Panc1 (cell line): ENCODE measurements around the gene CLRN1. TPM values are rescaled to one million over a fixed set of nuclear protein-coding genes. Genes with fewer than 3 reads are reported as not detected.

Experiments
- ATAC-seq: fragments of 200-7000 bp; cut with Tn5 transposase; 2 replicates; pipeline ENCODE4 v1.9.1; 2020; ENCODE audit warnings: mild to moderate bottlenecking, moderate library complexity
- BruUV-seq: library from RNA; stranded (reverse); fragments of 400-500 nt; replicated peaks from 2 replicates; lab custom pipeline; 2021; lab: Mats Ljungman, UMichigan
- CTCF ChIA-PET: fragments of 300-600 bp; sonication (Branson Sonifier 250); formaldehyde crosslinking; loops from one replicate; lab custom pipeline; 2022; ENCODE audit warnings: antibody characterized with exemption; lab: Charles Lee
- POLR2A ChIA-PET: fragments of 300-600 bp; sonication (Branson Sonifier 250); formaldehyde crosslinking; loops from one replicate; lab custom pipeline; 2022; ENCODE audit warnings: antibody characterized with exemption; lab: Charles Lee
- DNase-seq: peaks from one replicate; pipeline ENCODE4 v3.0.0-alpha.2; 2010; ENCODE audit warnings: low read depth, low spot score
- H3K27ac ChIP-seq: 2 replicates; pipeline ENCODE4 v1.5.1; 2011; ENCODE audit warnings: mild to moderate bottlenecking, low read length, inconsistent platforms
- H3K27me3 ChIP-seq: fragments of 200-500 bp; sonication (Bioruptor generic); 2 replicates; pipeline ENCODE4 v1.6.0; 2014; ENCODE audit warnings: low read length, inconsistent platforms; ENCODE audit not compliant: control insufficient read depth, insufficient read depth
- H3K36me3 ChIP-seq: fragments of 200-500 bp; sonication (Bioruptor generic); 2 replicates; pipeline ENCODE4 v1.5.1; 2014; ENCODE audit warnings: inconsistent platforms, mild to moderate bottlenecking, low read length, moderate library complexity; ENCODE audit not compliant: control insufficient read depth, insufficient read depth
- H3K4me1 ChIP-seq: 2 replicates; pipeline ENCODE4 v1.5.1; 2011; ENCODE audit warnings: inconsistent platforms, mild to moderate bottlenecking, low read length, moderate library complexity; ENCODE audit not compliant: control insufficient read depth, insufficient read depth
- H3K4me3 ChIP-seq, 2 experiments: 2 replicates each; pipeline ENCODE4 v1.5.1; 2011 to 2012; ENCODE audit warnings: low read depth in 2 of 2, low read length in 2 of 2, mild to moderate bottlenecking in 2 of 2, inconsistent platforms in 1 of 2, moderate library complexity in 1 of 2
- H3K9me3 ChIP-seq: fragments of 200-500 bp; sonication (Bioruptor generic); 2 replicates; pipeline ENCODE4 v1.5.1; 2014; ENCODE audit warnings: low read depth, mild to moderate bottlenecking, inconsistent platforms, low read length, moderate library complexity; ENCODE audit not compliant: control insufficient read depth, insufficient read depth
- CTCF ChIP-seq: fragments of 450-650 bp; IDR thresholded peaks from 2 replicates; pipeline ENCODE4 v1.5.1; 2017; ENCODE audit warnings: mild to moderate bottlenecking
- POLR2AphosphoS5 ChIP-seq: IDR thresholded peaks from 2 replicates; pipeline ENCODE4 v1.6.1; 2012; ENCODE audit warnings: mild to moderate bottlenecking, low read depth, low read length, moderate library complexity
- REST ChIP-seq, 2 experiments: IDR thresholded peaks; 2 replicates each; pipeline ENCODE4 v1.6.1; 2011 to 2012; ENCODE audit warnings: low read depth in 2 of 2, control low read depth in 1 of 2, low read length in 1 of 2, mild to moderate bottlenecking in 1 of 2, moderate library complexity in 1 of 2; ENCODE audit not compliant: insufficient read depth in 1 of 2
- SIN3A ChIP-seq: IDR thresholded peaks from 2 replicates; pipeline ENCODE4 v1.6.1; 2012; ENCODE audit warnings: low read depth, mild to moderate bottlenecking, low read length, moderate library complexity, borderline replicate concordance; ENCODE audit not compliant: insufficient read depth
- TCF7L2 ChIP-seq: IDR thresholded peaks from 2 replicates; pipeline ENCODE4 v1.6.1; 2011; ENCODE audit warnings: mild to moderate bottlenecking, low read depth, low read length, inconsistent platforms
- in situ Hi-C: cut with HindIII; loops from 2 replicates; pipeline ENCODE4 v1.10.0; 2016; ENCODE audit warnings: low sequenced_read_pairs, low pct_unique_long_range_greater_than_20kb
- intact Hi-C: fragments of 100-400 bp; cut with micrococcal nuclease; formaldehyde crosslinking; loops from one replicate; pipeline ENCODE4 v1.10.0; 2022; ENCODE audit not compliant: unreplicated experiment
- total RNA-seq: library from RNA; stranded (reverse); gene quantifications from one replicate; pipeline ENCODE4 v1.2.1, GENCODE V29; 2021; ENCODE audit not compliant: unreplicated experiment

The CLRN1 gene
- total RNA-seq, 1 experiment from 2014 or later: not detected

GRCh38 chr3:150996731-150997130 lies 24.2 kb upstream of the CLRN1 start:
- no peak overlapping the region for H3K27ac ChIP-seq
- TF ChIP-seq TCF7L2 (no peak), SIN3A (no peak), CTCF (no peak), REST (IDR thresholded peaks at IDR 0.05; ENCODE audit: insufficient read depth in 1 of 2, low read depth in 2 of 2, low read length in 1 of 2) (no peak), POLR2AphosphoS5 (no peak)
- H3K36me3 ChIP-seq: no peaks in the 10 kb centered on the region
- peaks cover 11% of the 10 kb centered on the region; the same call in 1 of the 2 replicates for H3K27me3 ChIP-seq
- ChIA-PET CTCF (no interaction called here), POLR2A (no interaction called here)
- in situ Hi-C loops (no loop called here), intact Hi-C loops (no loop called here)
- no peak for ATAC-seq
- BruUV-seq: no TSS peak
- no peak overlapping the region for H3K4me3 ChIP-seq
- no peaks in the 10 kb centered on the region for H3K9me3 ChIP-seq
- no peak for DNase-seq
- H3K4me1 ChIP-seq: no peaks in the 10 kb centered on the region

- POLR2A ChIA-PET: interaction anchor here (0.6 kb wide), 1 partner anchor 171 kb away, joined by 3 read pairs; no protein-coding TSS in a partner anchor
- no peak overlapping the region for H3K4me3 ChIP-seq
- in situ Hi-C loops (no loop called here), intact Hi-C loops (no loop called here)
- ATAC-seq (no peak), DNase-seq (no peak)
- no peaks in the 10 kb centered on the region for H3K9me3 ChIP-seq
- BruUV-seq: no TSS peak
- H3K27ac ChIP-seq: no peak overlapping the region
- TF ChIP-seq CTCF: no peak
- TF ChIP-seq SIN3A: no peak
- TF ChIP-seq POLR2AphosphoS5: no peak
- TF ChIP-seq TCF7L2: no peak
- no peak for TF ChIP-seq REST (IDR thresholded peaks at IDR 0.05; ENCODE audit: insufficient read depth in 1 of 2, low read depth in 2 of 2, low read length in 1 of 2)
- CTCF ChIA-PET: no interaction called here
- H3K27me3 ChIP-seq: peaks cover 18% of the 10 kb centered on the region; the same call in 1 of the 2 replicates
- no peaks in the 10 kb centered on the region for H3K36me3 ChIP-seq
- H3K4me1 ChIP-seq: no peaks in the 10 kb centered on the region
These were observed 23.0 kb upstream of the CLRN1 start for GRCh38 chr3:150995510-150995909.
